Globus pallidus (tissue), 1 donor: ENCODE results near the gene LRMDA.
"Not testable (repeated sequence)": the region's sequence is repeated elsewhere in the genome, so short reads cannot be mapped to it uniquely, and the experiment has no call there.

ENCODE experiments used
- DNase-seq: peaks from one replicate; pipeline ENCODE4 v3.0.0-alpha.2; 2015; ENCODE audit warnings: low spot score

Gene LRMDA

DNA sequence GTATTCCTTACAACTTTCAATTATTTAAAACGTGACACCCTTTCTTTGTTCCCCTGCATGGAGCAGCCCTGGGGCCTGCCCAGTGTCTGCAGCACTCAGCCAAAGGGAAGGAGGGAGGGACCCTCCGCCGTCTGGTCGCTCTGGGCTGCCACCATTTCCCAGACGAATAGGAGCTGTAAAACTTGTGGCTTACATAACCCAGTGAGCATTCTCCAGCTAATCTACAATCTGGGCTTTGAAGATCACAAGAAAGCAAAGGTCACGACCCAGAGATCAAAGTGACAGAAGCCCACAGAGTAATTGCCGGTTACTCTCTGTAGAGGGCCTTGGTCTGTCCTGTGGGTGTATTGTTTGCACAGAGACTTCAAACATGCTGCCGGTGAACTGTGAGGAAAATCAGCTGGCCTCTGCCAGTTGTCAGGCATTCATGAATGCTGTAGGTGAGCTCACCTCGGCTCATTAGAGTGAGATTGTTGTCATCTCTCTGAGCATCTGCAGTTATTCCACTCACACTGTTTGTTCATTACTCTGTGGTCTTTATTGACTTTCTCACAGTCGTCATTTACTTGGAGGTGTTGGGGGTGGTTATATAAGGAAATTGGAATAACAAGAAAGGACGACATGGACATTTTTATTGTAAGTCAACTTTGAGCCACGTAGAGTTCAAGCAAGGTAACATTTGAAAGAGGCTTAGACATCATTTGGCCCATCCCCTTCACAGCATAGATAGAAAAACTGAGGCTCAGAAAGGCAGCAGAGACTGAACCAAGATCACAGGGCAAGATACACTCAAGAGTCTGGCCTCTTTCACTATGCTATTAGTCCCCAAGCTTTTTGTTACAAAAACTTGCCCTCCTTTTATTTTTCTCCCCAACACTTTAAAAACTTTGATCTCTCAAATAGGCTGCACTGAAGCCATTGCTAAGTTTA lies 619.8 kb downstream of the LRMDA start:
- DNase-seq = no peak

DNA sequence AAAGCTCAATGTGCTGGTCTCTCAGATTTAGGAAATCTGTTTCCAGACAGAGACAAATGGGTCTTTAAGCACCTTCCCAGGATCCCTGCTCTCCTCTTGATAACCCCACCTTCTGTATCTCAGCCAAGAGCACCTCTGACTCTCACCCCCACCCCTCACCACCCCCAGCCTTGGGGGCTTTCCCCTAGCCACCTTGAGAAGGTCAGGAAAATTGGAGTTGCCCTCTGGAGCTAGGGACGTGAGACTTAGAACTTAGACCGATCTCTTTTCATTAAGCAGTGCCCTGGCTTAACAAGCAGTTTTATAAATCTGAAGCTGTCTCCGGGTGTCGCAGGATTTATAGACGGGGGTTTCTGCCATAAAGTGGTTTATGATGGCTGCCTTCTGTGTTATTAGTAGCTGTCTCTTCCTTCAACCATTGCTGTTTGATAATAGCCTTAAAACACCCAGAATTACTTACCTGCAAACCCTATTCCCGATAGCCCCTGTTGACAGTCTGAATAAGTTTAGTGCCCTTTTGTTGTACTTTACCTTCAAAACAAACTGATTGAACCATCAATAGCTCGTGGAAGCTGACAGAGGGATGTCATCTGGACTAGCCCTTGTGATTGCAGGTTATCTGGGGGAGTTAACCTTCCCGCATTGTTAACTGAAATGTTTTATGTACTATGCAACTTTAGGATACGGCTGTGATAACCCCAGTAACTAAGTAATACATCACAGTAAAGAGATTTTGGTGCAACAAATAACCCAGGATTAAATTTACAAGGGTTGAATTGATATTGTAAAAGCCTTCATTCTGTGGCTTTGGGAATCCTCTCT lies 621.5 kb downstream of the LRMDA start:
- DNase-seq = no peak

DNA sequence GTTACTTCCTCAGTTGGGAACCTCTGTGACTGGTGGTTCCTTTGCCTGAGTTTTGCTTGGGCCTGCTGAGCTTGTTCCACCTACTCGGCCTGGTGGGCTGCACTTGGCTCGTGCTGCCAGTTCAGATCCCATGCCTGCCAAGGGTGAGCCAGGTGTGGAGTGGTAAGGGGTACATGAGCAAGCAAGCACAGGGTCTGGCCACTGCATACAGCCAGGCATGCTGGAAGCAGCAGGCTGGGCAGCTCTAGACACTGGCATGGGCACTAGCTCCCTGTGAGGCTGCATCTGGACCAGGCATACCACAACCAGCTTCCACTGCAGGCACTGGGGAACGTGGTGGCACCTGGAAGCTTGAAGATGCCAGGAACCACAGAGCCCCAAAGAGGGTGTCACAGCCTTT lies 624.0 kb downstream of the LRMDA start:
- DNase-seq = no peak

DNA sequence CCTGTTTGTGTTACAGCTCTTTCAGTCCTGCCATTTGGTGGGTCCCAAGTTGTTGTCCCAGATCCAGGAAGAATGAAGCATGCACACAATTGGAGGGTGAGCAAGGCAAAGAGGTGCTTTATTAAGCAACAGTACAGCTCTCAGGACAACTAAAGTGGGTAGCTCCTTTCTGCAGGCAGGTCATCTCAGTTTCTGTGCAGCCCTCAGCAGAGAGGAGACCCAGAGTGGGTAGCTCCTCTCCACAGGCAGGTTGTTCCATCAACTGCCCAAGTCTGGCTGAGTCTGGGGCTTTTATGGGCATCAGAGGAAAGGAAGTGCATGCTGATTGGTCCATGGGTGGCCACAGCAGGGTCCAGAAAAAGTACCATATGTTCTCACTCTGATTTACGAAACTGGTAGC lies 624.5 kb downstream of the LRMDA start:
- no peak for DNase-seq

DNA sequence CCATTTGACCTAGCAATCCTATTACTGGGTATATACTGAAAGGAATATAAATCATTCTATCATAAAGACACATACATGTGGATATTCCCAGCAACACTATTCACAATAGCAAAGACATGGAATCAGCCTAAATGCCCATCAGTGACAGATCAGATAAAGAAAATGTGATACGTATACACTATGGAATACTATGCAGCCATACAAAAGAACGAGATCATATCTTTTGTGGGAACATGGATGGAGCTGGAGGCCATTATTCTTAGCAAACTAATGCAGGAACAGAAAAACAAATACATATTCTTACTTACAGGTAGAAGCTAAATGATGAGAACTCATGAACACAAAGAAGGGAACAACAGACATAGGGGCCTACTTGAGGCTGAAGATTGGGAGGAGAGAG lies 629.6 kb downstream of the LRMDA start:
- not testable (repeated sequence) for DNase-seq

DNA sequence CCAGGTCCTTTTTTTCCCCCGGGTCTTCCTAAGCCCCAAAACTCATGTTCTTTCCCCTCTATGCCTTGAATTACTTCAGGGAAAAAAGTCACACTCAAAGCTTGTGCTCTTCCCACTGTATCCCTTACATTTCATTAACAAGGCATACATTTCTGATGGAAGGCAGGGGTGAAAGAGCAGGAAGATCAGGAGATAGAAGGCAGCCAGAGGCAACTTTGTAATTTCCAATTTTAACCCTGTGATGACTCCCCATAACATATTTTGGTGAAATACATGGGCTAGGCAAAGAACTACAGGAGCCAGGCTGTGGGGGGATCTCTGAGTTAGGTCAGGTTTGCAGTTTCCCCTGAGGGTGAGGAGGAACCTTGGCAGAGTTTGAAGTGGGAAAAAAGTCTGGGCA lies 635.0 kb downstream of the LRMDA start:
- DNase-seq = no peak

DNA sequence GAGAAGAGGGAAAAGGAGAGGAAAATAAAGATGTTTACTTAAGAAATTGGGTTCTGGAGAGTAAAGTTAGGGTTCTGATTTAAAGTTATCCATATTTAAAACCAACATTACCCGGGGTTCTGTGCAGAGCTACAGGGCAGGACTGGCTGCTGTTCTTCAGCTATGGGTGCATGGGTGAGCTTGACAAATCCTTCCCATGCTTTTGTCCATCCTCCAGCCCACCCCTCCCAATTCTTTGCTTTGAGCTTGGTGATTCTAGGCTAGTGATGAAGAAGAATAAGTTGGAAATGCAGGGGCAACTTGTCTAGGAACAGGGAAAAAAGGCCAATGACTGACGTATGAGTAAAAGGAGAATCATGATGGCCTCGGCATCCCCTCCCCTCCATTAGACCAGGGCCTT lies 636.0 kb downstream of the LRMDA start:
- DNase-seq = no peak

DNA sequence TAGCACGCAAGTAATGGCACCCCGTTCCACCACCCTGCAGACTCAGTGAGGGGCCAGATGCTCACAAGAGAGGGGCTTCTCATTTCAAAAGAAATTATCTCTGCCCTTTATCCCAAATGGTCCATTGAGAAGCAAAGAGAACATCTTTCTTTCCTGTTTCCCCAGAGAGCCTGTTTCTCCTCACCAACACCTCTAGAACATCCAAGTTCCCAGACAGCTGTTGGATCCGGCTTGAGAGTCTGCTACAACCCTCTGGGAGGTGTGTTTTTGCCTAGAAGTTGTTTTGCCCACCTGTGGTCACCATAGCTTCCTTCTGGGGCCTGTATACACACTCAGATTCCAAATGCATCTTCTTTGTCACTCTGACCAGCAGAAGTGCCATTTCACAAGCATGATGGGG lies 637.4 kb downstream of the LRMDA start:
- no peak for DNase-seq

DNA sequence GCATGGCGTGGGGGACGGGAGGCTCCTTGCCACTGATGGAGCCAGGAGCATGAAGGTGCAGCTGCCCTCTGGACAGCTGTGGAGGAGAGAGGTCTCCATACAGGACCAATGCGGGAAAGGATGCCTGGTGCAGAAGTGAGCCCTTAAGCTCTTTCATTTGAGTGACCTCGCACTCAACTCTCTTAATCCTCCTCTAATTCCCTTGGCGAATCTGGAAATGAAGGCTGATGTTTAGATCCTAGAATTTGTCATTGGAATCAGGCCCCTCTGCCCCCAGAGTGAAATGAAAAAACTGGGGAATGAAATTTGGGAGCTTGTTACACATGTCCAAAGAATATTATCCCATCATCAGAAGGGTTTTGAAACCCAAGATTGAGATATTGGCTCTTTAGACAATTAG lies 639.5 kb downstream of the LRMDA start:
- no peak for DNase-seq

DNA sequence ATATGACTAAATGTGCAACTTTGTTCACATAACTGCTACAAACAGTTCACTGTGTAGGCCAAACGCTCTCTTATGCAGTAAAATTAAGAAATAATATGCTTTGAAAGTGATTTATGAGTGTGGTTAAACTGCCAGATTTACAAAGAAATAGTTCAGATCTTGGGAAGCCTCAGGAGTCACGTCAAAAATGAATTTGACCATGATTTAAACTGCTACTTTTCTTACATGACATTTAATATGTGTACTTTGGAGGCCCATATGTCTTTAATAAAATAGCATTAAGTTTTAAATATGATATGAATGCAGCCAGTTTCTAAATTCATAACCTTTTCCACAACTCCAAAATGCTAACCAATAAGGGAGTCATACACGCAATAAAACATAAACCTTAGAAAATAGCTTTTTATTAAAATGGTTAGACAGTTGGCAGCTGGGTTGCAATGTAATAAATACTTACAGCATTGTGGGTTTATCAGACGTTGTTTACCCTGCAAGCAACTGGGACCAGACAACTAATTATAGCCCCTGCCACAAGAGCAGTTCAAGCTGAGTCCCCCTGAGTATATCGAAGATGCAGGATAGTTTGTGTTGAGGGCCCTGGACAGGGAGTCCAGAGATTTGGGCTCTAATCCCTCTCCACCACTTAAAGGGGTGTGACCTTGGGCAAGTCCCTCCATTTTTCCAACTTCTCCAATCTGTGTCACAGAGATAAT lies 640.4 kb downstream of the LRMDA start:
- no peak for DNase-seq

DNA sequence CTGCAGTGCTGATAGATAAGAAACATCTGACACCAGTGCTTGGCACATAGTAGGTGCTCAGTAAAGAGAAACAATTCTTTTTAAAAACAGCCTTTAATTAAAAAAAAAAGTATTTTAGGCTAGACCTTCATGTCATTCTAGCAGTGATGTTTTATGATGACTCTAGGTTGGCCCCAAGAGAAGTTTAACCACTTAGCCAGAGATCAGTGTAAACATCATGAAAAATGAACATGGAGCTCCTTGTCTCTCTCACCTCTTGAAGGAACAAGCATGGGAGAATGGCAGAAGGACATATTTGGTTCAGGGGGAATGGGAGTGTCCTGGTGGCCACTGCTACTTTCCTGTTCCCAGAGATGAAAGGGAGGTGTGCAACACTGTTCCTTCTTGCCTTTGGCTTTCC lies 641.0 kb downstream of the LRMDA start:
- no peak for DNase-seq

DNA sequence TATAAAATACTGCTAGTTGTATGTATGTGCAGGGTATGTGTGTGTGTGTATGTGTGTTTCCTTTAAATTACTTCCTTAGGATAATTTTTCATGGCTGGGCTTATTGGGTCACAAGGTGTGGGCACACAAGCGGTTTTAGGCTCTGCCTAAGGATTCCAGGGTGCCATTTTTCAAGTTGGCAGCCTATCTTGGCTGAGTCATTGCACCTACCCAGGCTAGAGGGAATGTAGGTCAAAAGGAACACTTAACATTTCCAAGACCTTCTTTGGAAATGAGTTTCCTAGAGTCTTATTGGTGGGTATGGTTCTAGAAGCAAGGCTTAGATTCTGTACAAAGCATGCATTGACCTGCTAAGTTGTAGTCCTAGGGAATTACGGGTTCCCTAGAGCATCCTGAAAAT lies 642.1 kb downstream of the LRMDA start:
- DNase-seq = no peak

DNA sequence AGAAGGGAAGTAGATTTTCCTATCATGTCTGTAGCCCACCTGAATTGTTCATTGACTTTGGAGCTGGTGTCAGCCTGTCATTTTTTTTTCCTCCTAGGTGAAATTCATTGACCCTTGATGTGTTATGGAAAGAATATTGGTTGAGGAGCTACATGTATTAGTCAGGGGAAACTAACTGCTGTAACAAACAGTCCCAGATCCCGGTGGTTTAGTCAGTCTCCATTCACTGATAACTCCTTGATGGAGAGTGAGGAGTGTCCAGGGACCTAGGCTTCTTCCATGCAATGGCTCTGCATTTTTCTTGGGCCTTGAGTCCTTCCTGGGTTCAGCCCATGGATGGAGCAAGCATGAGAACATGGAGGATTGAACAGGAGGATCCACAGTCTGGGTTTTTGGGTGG lies 643.2 kb downstream of the LRMDA start:
- DNase-seq = no peak

DNA sequence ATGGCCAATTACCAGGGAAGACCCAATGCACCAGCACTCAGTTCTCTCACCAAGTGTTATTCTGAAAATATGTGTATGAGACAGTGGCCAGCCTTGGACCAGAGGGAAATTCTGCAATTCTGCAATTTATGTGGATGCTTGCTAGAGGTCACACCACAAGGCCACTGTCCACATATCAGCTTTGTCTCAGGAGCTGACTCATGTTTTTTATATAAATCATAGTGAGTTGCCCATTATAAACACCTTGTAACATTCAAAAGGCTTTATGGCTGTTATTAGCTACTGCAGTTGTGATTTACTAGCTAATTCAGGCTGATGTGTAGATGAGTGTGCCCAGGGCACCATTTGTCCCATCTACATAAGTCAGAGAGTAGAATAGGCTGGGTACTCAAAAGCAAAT lies 649.0 kb downstream of the LRMDA start:
- DNase-seq = no peak

DNA sequence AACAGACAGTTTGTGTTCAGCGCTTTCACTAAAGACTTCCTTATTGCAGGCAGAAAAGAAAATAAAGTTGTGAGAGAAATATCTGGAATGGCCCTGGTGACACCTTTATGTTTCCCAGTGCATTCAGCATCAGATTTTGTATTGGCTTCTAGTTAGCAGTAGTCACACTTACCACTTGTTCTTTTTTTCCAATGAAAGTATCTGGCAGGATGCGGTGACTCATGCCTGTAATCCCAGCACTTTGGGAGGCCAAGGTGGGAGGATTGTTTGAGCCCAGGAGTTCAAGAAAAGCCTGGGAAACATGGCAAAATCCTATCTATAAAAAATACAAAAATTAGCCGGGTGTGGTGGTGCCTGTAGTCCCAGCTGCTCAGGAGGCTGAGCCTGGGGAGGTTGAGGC lies 649.6 kb downstream of the LRMDA start:
- DNase-seq = no peak

DNA sequence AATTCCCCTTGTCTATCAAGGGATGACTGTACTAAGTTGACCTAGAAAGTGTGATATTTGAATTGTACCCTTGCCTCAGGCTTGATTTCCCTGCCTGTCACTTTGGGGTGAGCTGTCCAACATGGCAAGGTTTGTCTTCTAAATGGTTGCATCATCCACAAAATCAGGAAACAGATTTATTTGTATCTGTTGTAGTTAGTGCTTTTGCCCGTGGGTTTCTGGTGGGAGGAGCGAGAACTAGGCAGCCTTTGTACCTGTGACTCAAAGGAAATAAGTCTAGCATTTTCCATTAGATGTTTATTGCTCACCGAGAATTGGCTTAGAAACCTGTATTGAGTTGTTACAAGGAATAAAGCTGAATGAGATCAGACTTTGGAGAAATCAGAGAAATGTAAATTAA lies 650.8 kb downstream of the LRMDA start:
- DNase-seq = no peak

DNA sequence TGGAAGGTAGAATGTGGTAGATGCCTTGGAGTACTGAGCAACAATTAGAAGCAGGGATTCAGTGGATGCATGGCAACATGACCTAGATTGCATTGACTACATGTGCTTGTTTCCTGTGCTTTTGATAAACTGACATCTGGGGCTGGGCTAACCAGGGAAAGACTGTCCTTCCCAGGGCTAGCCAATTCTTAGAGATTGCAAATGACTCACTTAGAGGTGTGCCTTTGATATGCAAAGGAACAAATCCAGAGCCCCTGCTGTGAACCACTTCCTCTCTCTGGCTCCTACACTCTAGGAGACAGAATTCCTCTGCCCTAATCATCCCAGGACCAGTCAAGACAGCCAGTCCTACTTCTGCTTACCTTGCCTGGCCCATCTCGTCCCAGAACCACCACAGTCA lies 651.5 kb downstream of the LRMDA start:
- no peak for DNase-seq

DNA sequence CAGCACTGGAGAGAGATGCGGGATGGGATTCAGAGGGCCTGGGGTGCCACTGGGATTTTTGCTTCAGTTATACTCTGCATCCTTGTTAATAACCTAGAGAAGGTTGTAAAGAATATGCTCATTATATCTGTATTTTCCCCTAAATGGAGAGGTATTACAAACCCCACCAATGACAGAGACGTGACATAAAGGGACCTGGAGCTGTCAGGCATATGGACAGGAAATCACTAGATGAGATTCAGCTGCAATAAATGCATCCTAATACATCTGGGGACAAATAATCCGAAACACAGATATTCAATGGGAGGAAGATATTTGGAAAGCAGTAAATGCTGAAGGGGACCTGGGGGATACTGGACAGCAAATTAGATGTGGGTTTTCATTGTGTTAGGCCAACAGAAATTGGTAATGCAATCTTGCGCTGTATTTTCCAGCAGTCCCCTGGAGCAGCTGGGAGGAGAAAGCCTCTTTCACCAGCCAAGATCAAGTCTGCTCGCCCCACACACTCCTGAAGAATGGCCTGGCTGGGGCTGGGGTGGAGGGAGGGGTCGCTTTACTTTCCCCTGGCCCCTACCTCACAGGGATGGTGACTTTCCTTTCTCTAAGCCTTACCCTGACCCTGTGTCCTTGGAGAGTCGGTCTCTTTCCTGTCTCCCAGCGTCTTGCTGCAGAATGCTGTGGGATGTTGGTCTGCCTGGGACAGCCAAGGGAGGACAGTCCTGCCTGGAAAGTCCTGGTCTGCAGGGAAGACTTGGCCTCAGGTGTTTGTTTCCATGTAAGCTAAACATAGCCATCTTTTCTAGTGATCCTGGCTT lies 653.8 kb downstream of the LRMDA start:
- no peak for DNase-seq

DNA sequence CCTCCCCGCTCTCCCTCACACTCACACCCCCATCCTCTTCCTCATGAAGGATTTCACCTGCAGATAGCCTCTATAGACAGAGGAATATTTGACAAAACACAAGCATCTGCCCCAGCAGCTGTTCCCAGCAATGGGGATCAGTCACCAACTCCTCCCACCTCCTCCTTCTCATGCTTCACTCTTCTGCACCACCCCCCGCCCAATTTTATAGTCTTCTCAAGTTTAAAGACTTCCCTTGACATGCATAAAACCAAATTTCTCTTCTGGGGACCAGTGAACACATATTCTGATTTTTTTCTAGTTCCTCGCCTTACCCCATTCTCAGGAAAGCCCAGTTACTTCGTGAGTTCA lies 654.4 kb downstream of the LRMDA start:
- DNase-seq = no peak

DNA sequence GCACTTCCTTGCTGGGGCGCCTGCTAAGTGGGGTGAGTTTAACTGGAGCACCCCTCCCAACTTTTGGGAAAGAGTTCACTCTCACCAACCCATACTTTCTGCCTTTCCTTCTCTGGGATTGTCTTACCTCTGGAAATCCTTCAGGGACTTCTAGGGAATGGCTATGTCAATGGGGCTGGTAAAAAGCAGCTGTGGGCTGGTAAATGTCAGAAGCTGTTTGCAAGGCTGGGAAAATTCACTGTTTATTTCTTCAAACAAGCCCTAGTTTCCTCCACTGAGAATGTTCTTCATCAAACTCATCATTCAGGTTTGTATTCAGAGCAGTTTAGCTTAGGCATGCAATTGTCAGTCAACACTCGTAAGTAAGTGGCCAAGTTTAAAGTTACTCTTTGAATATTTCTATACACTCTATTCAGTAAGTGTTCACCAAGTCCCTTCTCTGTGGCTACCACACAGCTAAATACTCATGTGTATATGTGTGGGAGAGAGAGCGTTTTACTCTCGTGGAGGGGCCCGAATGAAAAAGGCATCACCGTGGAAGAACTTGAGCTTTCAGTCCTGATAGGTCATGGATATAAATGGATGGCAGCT lies 654.8 kb downstream of the LRMDA start:
- no peak for DNase-seq
